ENCODE results near the gene MYLK.
"Not testable (repeated sequence)": the region's sequence is repeated elsewhere in the genome, so short reads cannot be mapped to it uniquely, and the experiment has no call there.

MYLK gene

GRCh38 chr3:123750209-123750608, 133.9 kb downstream of the MYLK start:
- no peak for DNase-seq (ENCODE audit: low spot score)

GRCh38 chr3:123749711-123750110, 134.4 kb downstream of the MYLK start:
- DNase-seq (ENCODE audit: low spot score) = peak; percentile 83

DNA sequence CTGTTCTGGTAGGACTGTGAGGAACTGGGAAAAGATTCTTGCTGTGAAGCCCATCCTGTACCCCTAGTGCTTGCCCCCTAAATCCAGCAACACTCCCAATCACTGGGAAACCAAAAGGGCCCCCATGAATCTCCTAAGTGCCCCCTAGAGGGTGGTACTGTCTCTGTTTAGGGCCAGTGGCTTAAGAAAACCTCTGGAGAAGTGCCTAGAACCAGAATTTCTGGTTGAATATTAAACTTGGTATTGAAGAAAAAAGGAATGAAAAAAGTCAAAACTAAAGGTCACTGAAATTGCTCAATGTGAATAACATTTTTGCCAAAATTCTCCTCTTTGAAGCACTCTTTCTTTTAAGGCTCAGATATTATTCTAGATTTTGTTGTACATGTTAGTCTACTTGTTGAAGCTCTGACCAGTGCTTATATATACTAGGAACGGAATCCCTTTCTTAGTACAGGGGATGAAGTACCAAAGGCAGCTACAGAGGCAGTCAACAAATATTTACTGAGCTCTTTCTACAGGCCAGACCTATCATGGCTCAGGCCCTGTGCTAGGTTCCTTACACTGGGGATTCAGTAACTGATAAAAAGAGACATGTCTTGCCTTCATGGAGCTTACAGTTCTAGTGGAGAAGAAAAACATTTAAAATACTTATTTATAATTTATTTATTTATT, 138.8 kb downstream of the MYLK start:
- DNase-seq (ENCODE audit: low spot score) = no peak

GRCh38 chr3:123744064-123744463, 140.1 kb downstream of the MYLK start:
- DNase-seq (ENCODE audit: low spot score) = no peak

DNA sequence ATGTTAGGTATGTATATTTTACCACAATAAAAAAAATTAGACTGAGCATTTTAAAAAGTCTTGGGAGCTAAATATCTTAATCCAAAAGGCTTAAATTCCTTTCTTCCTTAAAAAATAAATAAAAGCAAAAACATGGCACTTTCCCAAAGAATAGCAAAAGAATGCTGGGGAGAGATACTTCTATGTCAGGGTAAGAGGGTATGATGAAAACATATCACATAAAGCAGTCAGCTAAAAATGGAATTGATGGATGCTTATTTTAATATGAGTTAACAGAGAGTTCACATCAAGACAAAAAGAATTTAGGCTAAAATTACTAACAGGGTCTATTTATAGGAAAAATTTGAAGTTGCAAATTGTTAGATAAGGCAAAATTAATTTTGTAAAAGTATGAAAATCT, 141.0 kb downstream of the MYLK start:
- DNase-seq (ENCODE audit: low spot score) = no peak

- DNase-seq (ENCODE audit: low spot score) = no peak
Measured at GRCh38 chr3:123741041-123741511, 143.1 kb downstream of the MYLK start.

- no peak for DNase-seq (ENCODE audit: low spot score)
Measured at GRCh38 chr3:123740391-123740822, 143.7 kb downstream of the MYLK start.

DNA sequence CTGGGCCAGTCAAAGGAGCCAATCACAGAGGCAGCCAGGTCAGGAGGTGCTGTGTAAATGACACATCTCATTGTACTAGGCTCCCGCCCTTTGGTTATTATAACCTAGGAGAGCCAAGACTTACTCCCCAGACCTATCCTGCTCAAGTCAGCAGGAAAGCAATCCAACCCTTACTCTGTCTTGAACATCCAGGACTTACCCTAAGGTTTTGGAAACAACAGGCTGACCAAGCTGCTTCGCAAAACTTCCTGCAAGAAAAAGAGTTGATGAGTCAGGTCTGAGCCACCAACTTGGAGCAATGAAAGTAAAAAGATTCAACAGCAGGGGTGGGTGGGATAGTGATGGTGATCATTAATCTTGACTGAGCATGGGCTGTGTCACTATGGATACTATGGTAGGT, 144.4 kb downstream of the MYLK start:
- no peak for DNase-seq (ENCODE audit: low spot score)

- DNase-seq (ENCODE audit: low spot score) = no peak
Measured at GRCh38 chr3:123739106-123739505, 145.0 kb downstream of the MYLK start.

DNA sequence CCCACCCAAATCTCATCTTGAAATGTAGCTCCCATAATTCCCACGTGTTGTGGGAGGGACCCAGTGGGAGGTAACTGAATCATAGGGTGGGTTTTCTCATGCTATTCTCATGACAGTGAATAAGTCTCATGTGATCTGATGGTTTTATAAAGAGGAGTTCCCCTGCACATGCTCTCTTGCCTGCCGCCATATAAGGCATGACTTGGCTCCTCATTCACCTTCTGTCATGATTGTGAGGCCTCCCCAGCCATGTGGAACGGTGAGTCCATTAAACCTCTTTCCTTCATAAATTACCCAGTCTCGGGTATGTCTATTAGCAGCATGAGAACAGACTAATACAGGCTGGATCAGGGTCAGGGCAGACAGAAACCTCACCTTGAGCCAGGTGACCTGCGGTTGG, 145.6 kb downstream of the MYLK start:
- not testable (repeated sequence) for DNase-seq (ENCODE audit: low spot score)

GRCh38 chr3:123737168-123737567, 147.0 kb downstream of the MYLK start:
- DNase-seq (ENCODE audit: low spot score) = no peak

GRCh38 chr3:123735456-123735855, 148.7 kb downstream of the MYLK start:
- no peak for DNase-seq (ENCODE audit: low spot score)

GRCh38 chr3:123734527-123734902, 149.6 kb downstream of the MYLK start:
- no peak for DNase-seq (ENCODE audit: low spot score)

DNA sequence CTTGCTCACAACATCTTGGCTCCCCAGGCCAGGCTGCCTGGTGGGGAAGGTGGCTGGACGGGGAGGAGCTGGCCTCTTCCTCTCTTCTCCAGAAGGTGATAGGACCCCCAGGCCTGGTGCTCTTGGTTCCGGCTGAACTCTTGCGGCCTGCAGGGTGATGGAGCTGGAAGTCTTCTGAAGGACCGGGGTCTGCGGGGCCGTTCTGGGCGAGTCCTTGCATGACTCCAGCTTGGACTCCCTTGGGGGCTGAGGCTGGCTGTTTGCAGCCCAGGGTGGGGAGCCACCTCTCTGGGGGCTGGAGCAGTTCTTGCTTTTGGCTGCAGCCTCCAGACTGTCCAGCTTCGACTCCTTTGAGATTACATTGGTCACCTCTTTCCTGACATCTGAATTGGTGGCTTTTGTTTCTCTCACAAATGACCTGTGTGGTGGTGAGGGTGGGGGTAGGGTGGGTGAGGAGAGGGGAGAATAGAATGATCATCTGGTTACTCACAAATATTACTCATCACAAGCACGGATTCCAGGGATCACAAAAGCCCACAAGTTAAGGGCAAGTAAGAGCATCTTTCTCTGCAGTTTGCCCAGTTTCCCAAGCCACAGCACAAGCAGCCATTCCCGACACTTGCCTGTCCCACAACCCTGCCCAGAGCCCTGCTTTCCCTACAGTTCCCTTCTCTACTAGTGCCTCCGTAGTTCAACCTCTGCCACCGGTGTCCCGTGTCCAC, 150.2 kb downstream of the MYLK start:
- peak; percentile 92 for DNase-seq (ENCODE audit: low spot score)

- DNase-seq (ENCODE audit: low spot score) = no peak
Measured at GRCh38 chr3:123733341-123733740, 150.8 kb downstream of the MYLK start.

- DNase-seq (ENCODE audit: low spot score) = peak; percentile 49
Measured at GRCh38 chr3:123732447-123732846, 151.7 kb downstream of the MYLK start.

DNA sequence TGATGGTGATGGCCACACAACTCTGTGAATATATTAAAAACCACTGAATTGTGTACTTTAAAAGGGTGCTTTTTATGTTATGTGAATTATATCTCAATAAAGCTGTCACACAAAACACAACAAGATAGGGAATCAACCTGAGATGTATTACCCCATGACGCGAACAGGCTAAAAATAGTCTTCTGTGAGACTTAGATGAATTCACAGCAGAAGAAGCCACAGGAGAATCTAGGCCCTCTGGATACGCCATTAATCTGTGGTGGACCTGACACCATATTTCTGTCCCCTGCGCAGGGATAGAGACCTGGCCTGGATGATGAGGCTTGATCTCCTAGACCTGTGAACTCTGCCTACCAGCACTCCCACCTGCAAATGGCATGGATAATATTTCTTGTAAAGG, 153.3 kb downstream of the MYLK start:
- no peak for DNase-seq (ENCODE audit: low spot score)

- no peak for DNase-seq (ENCODE audit: low spot score)
Measured at GRCh38 chr3:123728991-123729390, 155.1 kb downstream of the MYLK start.

DNA sequence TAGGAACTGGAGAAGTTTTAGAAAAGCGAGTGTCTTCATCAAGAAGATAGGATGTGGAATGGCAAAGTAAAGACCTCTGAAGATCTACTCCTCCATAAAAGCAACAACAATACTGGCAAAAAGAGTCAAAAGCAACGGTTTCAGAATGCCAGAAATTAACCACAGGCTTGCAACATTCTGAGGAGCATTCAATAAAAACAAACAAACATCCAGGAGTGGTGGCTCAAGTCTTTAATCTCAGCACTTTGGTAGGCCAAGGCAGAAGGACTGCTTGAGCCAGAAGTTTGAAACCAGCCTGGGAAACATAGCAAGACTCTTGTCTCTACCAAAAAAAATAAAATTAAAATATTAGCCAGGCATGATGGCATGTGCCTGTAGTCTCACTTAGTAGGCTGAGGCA, 156.1 kb downstream of the MYLK start:
- no peak for DNase-seq (ENCODE audit: low spot score)

DNA sequence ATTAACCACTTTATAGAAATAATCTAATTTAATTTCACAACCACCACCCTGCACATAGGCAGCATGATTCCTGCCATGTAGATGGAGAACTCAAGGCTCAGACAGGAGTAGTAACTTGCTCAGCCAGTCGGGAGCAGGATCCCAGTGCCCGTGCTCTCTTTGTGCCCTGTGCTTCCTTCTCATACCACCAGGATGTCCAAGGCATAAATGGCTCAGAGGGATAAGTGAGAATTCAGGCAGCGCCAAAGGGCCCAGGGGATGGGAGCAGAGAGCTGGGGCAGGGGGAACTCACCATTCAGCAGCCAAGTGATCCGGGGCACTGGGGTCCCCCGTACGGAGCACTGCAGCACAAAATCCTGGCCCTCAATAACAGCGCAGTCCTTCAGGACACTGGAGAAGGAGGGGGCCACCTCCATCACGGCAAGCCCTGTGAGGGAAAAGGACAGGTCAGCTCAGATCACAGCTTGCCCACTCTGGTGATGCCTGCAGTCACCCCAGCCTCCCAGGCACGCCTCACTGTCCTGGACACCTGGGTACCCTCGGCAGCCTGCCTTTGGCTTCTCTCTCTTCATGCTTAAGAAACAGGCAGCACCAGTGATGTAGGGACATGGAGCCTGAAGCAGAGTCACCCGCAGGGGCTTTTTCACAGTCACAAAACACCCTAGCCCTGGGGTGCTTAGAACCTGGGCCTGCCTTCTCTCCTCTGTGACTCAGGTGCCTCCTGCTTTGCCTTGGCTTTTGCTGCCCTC, 158.3 kb downstream of the MYLK start:
- DNase-seq (ENCODE audit: low spot score) = no peak

- DNase-seq (ENCODE audit: low spot score) = no peak
Measured at GRCh38 chr3:123724306-123724705, 159.8 kb downstream of the MYLK start.

DNA sequence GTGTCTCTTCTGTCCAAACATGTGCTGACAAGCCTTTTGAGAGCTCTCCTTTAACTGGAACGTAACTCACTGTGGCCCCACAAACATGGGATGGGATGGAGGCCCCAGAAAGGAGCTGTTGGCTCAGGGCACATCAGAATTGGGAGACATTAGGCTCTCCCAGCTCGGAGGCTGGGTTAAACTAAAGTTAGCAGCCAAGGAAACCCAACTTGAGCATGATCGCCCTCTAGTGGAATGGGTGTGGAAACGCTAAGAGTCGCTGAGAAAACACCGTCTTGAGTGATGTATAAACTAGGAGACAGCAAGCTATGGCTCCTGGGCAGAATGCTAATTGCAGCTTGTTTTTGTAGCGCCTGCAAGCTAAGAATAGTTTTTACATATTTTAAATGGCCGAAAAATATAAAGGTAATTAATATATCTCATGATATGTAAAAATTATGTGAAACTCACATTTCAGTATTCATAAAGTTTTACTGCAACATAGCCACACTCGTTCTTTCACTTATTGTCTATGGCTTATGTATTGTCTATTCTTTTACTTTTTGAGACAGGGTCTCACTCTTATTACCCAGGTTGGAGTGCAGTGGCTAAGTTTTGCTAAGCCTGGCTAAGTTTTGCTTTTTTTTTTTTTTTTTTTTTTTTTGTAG, 160.5 kb downstream of the MYLK start:
- peak; percentile 81 for DNase-seq (ENCODE audit: low spot score)

Measured in hepatic stellate cell (primary cell).